Skeletal muscle cell (primary cell): ENCODE results near the gene RALBP1.
"Not testable (repeated sequence)": the region's sequence is repeated elsewhere in the genome, so short reads cannot be mapped to it uniquely, and the experiment has no call there.

Source experiments
- DNase-seq: peaks from one replicate; pipeline ENCODE4 v3.0.0-alpha.2; 2010; ENCODE audit warnings: low read depth
- H3K4me3 ChIP-seq: 2 replicates; pipeline ENCODE4 v1.5.1; 2011; ENCODE audit warnings: low read depth, mild to moderate bottlenecking, control low read depth, low read length, moderate library complexity

RALBP1 gene

GRCh38 chr18:9450920-9451319 is 24.4 kb upstream of the RALBP1 start:
- DNase-seq, result not testable (repeated sequence)

GRCh38 chr18:9453283-9453682 is 22.0 kb upstream of the RALBP1 start:
- no peak for DNase-seq
- H3K4me3 ChIP-seq, result no peak overlapping the region

More at GRCh38 chr18:9450920-9451319, 24.4 kb upstream of the RALBP1 start:
- not testable (repeated sequence) for H3K4me3 ChIP-seq

GRCh38 chr18:9454061-9454703 is 21.1 kb upstream of the RALBP1 start:
- no peak overlapping the region for H3K4me3 ChIP-seq
- no peak for DNase-seq

GRCh38 chr18:9455718-9456511 is 19.4 kb upstream of the RALBP1 start:
- H3K4me3 ChIP-seq, result no peak overlapping the region
- DNase-seq, result no peak

GRCh38 chr18:9466127-9466526 is 9.2 kb upstream of the RALBP1 start:
- no peak for DNase-seq
- H3K4me3 ChIP-seq, result no peak overlapping the region

GRCh38 chr18:9466846-9467245 is 8.5 kb upstream of the RALBP1 start:
- DNase-seq, result no peak
- H3K4me3 ChIP-seq, result no peak overlapping the region

- no peak overlapping the region for H3K4me3 ChIP-seq
- DNase-seq, result no peak
Observed at GRCh38 chr18:9468998-9469397, 6.3 kb upstream of the RALBP1 start.

- H3K4me3 ChIP-seq, result no peak overlapping the region
- no peak for DNase-seq
Observed at GRCh38 chr18:9469685-9470084, 5.6 kb upstream of the RALBP1 start.

- peak; percentile 54 for DNase-seq
- peak overlapping the region; percentile 97 for H3K4me3 ChIP-seq
Observed at GRCh38 chr18:9474108-9474982, 968 bp upstream of the RALBP1 start.

- DNase-seq, result no peak
- H3K4me3 ChIP-seq, result peak overlapping the region; percentile 97
Observed at GRCh38 chr18:9475643-9476591, 604 bp downstream of the RALBP1 start.

GRCh38 chr18:9476949-9477348 is 1.6 kb downstream of the RALBP1 start:
- peak overlapping the region; percentile 97 for H3K4me3 ChIP-seq
- not testable (repeated sequence) for DNase-seq

GRCh38 chr18:9477509-9477908 is 2.2 kb downstream of the RALBP1 start:
- H3K4me3 ChIP-seq, result no peak overlapping the region

GRCh38 chr18:9478545-9478944 is 3.2 kb downstream of the RALBP1 start:
- H3K4me3 ChIP-seq, result no peak overlapping the region
- DNase-seq, result no peak

More at GRCh38 chr18:9477509-9477908, 2.2 kb downstream of the RALBP1 start:
- DNase-seq, result no peak

- no peak for DNase-seq
- H3K4me3 ChIP-seq, result no peak overlapping the region
Observed at GRCh38 chr18:9482790-9483189, 7.5 kb downstream of the RALBP1 start.

GRCh38 chr18:9483526-9483925 is 8.2 kb downstream of the RALBP1 start:
- DNase-seq, result no peak
- H3K4me3 ChIP-seq, result no peak overlapping the region

GRCh38 chr18:9484856-9485255 is 9.5 kb downstream of the RALBP1 start:
- not testable (repeated sequence) for DNase-seq, H3K4me3 ChIP-seq

- no peak for DNase-seq
- no peak overlapping the region for H3K4me3 ChIP-seq
Observed at GRCh38 chr18:9488538-9488937, 13.2 kb downstream of the RALBP1 start.

- no peak overlapping the region for H3K4me3 ChIP-seq
- no peak for DNase-seq
Observed at GRCh38 chr18:9494778-9495331, 19.5 kb downstream of the RALBP1 start.

- no peak overlapping the region for H3K4me3 ChIP-seq
- DNase-seq, result no peak
Observed at GRCh38 chr18:9495465-9495864, 20.2 kb downstream of the RALBP1 start.
